ENCODE data around the gene DEPP1. TPM values are rescaled to one million over a fixed set of nuclear protein-coding genes. Genes with fewer than 3 reads are reported as not detected.

DEPP1 gene
- total RNA-seq, 3 donors from 2014 or later, result 14.8 to 19.0 (median 18.1) TPM

DNA sequence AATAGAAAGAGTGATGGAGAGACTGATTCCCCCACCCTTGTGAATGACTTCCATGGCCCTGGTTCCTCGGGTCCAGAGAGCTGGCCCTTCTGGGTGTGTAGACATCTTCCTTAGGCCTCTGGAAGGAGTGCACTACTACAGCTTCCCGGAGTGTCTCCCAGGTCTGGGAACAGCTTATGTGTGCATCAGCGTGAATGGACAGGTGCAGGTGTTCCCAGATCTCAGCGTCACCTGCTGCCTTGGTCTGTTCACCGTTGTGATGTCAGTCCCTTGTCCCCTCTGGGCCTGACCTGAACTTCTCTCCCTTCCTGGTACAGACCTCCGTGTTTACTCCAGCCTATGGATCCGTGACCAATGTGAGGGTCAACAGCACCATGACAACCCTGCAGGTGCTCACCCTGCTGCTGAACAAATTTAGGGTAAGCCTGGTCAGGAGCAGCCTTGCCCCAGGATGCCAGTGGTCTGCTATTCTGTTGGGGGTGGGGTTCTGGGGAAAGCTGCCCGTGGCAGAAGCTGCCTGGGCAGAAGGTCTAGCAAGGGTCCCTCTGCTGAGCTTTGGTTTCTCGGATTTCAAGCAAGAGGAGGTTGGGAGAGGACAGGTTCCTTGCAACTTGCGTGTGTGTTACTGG is 10.5 kb upstream of the DEPP1 start:
- Histone ChIP-seq H3K4me3 (no peak overlapping the region), H3K9me3 (no peaks in the 10 kb centered on the region), H3K36me3 (ENCODE audit: low read depth) (no peaks in the 10 kb centered on the region), H3K4me1 (ENCODE audit: low read depth) (peaks cover 2% of the 10 kb centered on the region)
- DNase-seq, result peak in 1 of 3 donors; percentile 0
- intact Hi-C loops (cut with DNase I, micrococcal nuclease), result no loop called here
- TF ChIP-seq, protein P1, sequence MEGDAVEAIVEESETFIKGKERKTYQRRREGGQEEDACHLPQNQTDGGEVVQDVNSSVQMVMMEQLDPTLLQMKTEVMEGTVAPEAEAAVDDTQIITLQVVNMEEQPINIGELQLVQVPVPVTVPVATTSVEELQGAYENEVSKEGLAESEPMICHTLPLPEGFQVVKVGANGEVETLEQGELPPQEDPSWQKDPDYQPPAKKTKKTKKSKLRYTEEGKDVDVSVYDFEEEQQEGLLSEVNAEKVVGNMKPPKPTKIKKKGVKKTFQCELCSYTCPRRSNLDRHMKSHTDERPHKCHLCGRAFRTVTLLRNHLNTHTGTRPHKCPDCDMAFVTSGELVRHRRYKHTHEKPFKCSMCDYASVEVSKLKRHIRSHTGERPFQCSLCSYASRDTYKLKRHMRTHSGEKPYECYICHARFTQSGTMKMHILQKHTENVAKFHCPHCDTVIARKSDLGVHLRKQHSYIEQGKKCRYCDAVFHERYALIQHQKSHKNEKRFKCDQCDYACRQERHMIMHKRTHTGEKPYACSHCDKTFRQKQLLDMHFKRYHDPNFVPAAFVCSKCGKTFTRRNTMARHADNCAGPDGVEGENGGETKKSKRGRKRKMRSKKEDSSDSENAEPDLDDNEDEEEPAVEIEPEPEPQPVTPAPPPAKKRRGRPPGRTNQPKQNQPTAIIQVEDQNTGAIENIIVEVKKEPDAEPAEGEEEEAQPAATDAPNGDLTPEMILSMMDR (IDR thresholded peaks at IDR 0.05), result no peak
- no peak for ATAC-seq

DNA sequence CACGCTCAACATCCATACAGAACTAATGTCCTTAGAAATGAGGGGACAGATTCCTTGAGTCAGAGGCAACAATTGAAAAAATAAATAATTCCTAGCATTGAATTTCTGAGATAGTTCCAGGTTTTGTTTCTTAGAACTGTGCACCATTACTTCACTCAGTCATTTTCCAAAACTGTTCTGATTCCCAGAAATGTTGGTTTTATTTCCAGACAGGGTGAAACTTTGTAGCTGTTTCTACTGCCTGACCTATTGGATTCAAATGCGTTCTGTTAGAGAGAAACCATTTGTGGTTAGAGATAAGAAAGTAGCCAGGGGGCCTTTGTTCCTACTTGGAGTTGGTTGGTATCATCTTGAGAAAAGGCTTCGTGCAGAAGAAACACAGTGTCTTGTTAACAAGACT is 8.1 kb upstream of the DEPP1 start:
- peaks cover 10% of the 10 kb centered on the region for H3K4me1 ChIP-seq (ENCODE audit: low read depth)

DNA sequence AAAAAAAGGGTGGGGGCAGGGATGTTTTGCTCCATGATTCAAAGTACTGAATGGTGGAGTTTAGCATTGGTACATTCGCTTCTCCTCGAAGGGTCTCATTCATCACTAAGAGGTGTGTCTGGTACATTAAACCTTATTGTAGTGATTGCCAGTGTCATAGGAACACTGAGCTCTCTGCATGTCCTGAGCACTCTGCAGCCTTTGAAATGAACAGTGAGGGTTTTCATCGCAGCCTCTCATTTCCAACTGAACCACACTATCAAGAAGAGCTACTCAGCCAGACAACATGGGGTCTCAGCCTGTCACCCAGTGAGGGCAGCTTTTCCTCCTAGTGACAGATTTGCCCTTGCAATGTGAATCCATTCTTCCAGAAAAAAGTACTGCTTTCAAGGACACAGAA is 7.6 kb upstream of the DEPP1 start:
- ATAC-seq (no peak), DNase-seq (no peak)

More for the DNA sequence above, 8.1 kb upstream of the DEPP1 start:
- TF ChIP-seq, protein P1 (IDR thresholded peaks at IDR 0.05), result no peak
- no peak for ATAC-seq
- H3K36me3 ChIP-seq (ENCODE audit: low read depth), result no peaks in the 10 kb centered on the region
- H3K9me3 ChIP-seq, result no peaks in the 10 kb centered on the region
- DNase-seq, result no peak
- H3K4me3 ChIP-seq, result no peak overlapping the region
- intact Hi-C loops (cut with DNase I, micrococcal nuclease), result no loop called here

DNA sequence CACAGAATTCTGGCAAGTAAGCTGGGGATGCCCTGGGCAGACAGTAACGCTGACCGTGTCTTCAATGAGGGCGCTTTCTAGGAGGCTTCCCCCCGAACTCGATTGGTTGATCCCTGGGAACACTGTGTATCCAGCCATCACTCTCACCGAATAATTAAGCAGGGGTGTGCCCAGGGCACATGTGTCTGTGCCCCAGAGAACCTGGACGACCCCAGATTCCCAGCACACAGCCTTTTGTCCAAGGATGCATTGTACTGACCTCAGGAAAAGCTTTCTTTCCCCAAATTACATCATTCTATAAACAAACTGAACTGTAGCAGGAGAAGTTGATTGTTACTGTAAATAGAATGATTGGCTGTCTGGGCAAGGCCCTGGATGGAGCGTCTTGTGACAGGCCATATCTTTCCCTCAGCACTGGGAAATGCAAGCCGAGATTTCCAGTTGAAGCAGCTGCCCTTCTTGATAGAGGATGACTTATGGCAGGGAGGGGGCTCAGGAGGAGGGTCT is 6.6 kb upstream of the DEPP1 start:
- no peak for ATAC-seq
- DNase-seq, result no peak
- TF ChIP-seq, protein P1 (IDR thresholded peaks at IDR 0.05), result no peak
- intact Hi-C loops (cut with DNase I, micrococcal nuclease), result no loop called here
- Histone ChIP-seq H3K36me3 (ENCODE audit: low read depth) (no peaks in the 10 kb centered on the region), H3K9me3 (no peaks in the 10 kb centered on the region), H3K4me3 (no peak overlapping the region), H3K4me1 (ENCODE audit: low read depth) (peaks cover 21% of the 10 kb centered on the region)

More for the DNA sequence above, 7.6 kb upstream of the DEPP1 start:
- no peaks in the 10 kb centered on the region for H3K9me3 ChIP-seq
- H3K4me1 ChIP-seq (ENCODE audit: low read depth), result peaks cover 14% of the 10 kb centered on the region
- TF ChIP-seq, protein P1 (IDR thresholded peaks at IDR 0.05), result no peak
- H3K36me3 ChIP-seq (ENCODE audit: low read depth), result no peaks in the 10 kb centered on the region
- no peak overlapping the region for H3K4me3 ChIP-seq
- intact Hi-C loops (cut with DNase I, micrococcal nuclease), result no loop called here

DNA sequence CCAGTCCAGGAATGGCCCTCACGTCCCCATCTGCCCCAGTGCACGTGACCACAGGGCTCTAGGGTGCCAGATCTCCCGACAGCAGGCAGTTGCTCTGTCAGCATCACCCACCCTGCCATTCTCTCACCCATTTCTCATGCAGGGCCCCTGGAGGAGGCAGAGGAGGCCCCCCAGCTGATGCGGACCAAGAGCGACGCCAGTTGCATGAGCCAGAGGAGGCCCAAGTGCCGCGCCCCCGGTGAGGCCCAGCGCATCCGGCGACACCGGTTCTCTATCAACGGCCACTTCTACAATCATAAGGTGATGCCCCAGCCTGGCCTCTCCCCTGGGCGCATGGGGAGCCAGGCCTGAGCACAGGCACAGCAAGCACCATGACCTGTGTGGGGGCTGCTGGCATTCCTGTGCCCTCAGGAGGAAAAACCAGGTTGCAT is 6.1 kb upstream of the DEPP1 start:
- intact Hi-C loops (cut with DNase I, micrococcal nuclease), result no loop called here
- Histone ChIP-seq H3K4me1 (ENCODE audit: low read depth) (peaks cover 21% of the 10 kb centered on the region), H3K4me3 (no peak overlapping the region), H3K36me3 (ENCODE audit: low read depth) (no peaks in the 10 kb centered on the region), H3K9me3 (no peaks in the 10 kb centered on the region)
- TF ChIP-seq, protein P1 (IDR thresholded peaks at IDR 0.05), result no peak
- ATAC-seq (no peak), DNase-seq (no peak)
